ENCODE data around the gene SFN.
"Not testable (repeated sequence)": the region's sequence is repeated elsewhere in the genome, so short reads cannot be mapped to it uniquely, and the experiment has no call there.

The SFN gene

DNA sequence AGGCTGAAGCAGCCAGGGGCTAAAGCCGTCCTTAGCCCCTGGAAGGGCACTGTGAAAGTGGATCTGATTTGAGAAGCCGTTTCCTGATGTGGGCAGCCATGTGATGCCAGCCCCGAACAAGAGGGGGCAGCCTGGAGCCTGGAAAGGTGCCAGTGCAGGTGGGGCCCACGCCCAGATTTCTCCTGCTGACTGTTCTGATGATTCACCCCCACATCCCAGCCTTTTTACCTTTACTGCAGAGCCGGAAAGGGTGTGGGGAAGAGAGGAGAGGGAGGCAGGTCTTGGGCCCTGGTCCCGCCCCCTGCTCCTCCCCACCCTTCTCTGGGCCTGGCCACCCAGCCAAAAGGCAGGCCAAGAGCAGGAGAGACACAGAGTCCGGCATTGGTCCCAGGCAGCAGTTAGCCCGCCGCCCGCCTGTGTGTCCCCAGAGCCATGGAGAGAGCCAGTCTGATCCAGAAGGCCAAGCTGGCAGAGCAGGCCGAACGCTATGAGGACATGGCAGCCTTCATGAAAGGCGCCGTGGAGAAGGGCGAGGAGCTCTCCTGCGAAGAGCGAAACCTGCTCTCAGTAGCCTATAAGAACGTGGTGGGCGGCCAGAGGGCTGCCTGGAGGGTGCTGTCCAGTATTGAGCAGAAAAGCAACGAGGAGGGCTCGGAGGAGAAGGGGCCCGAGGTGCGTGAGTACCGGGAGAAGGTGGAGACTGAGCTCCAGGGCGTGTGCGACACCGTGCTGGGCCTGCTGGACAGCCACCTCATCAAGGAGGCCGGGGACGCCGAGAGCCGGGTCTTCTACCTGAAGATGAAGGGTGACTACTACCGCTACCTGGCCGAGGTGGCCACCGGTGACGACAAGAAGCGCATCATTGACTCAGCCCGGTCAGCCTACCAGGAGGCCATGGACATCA lies at the start of gene SFN:
Gene SFN, plus strand, starts transcription at position 369 of the 904 bp plus-strand sequence. Its CDS starts 64 bp downstream, at position 433.
- peak; percentile 89 for DNase-seq

DNA sequence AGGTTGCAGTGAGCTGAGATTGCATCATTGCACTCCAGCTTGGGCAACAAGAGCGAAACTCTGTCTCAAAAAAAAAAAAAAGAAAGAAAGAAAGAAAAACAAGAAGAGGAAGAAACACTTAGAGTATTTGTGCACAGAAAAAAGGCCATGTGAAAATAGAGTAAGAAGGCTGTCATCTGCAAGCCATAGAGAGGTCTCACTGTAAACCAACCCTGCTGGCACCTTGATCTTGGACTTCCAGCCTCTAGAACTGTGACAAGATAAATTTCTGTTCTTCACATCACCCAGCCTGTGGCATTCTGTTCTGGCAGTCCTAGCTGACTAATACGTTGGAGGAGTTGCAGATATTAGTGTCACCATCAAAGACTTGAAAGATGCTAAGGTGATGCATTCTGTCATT lies 48.6 kb upstream of the SFN start:
- no peak for DNase-seq

DNA sequence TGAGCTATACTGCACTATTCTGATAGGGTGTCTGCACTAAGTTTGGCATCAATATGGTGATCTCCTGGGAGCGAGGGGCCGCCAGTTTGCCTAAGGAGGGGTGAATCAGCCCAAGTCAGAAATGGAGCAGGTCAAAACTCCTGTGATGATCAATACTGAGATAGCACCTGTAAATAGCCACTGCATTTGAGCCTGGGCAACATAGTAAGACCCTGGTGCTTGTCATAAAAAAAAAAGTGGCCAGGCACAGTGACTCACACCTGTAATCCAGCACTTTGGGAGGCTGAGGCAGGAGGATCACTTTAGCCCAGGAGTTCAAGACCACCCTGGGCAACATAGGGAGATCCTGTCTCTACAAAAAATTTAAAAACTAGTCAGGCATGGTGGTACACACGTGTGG lies 48.1 kb upstream of the SFN start:
- DNase-seq: no peak

DNA sequence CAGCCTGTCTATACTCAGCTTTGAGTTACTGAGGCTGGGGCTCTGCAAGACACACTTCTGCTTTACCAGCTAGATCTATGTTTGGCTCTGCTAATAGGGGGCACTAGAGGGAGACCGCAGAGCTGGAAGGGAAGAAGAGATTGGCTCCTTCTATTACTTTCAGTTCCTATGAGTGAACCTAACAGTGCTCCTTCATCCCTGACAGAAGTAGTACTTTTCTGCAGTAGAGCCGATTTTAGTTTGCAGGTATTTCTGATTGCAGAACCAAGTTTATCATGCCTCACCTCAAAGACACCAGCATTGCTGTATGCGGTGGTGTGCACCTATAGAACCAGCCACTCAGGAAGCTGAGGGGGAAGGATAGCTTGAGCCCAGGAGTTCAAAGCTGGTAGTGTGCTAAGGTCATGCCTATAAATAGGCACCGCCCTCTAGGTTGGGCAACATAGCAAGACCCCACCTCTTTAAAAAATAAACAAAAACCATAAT lies 42.1 kb upstream of the SFN start:
- DNase-seq: no peak

DNA sequence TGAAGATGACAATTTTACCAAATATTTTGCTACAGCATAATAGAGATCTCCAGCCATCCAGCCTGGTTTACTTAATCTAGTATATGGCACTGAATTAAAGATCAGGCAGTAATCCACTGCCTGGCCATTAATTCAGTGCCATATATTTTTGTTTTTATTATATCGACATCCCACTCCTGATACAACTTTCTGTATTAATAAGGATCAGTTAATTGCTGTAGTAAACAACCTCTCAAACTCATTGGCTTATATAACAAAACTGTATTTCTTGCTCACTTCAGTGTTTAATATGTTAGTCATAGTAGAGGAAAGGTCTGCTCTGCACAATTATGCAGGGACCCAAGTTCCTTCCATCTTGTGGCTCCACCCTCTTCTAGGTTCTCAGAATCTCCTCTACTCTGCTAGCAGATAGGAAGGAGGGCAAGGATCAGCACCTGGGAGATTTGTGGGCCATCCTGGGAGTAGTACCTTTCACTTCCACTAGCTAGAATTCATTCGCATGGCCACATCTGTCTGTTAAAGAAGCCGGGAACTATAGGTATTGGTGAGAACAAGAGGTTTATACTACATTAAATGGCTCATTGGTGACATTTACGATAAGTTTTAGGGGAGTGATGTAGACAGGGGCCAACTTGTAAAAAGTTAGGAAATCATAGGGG lies 40.1 kb upstream of the SFN start:
- DNase-seq: no peak

DNA sequence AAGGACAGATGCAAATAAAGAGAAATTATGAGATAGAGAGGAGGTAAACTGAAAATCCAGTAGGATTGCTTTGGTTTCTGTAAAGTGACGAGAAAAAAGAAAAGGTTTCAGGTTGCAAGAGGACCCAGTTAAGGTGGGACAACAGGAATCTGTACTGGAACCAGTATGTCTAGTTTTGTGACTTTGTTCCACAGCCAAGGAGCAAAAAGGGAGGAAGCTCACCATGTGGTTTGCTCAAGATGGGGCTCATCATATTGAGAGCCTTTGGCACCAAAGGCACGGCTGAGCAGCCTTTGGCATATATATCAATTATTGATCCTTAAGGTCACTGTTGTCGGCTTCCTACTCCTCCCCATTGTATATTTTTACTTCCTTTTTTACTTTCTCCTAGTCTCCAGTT lies 38.2 kb upstream of the SFN start:
- no peak for DNase-seq

DNA sequence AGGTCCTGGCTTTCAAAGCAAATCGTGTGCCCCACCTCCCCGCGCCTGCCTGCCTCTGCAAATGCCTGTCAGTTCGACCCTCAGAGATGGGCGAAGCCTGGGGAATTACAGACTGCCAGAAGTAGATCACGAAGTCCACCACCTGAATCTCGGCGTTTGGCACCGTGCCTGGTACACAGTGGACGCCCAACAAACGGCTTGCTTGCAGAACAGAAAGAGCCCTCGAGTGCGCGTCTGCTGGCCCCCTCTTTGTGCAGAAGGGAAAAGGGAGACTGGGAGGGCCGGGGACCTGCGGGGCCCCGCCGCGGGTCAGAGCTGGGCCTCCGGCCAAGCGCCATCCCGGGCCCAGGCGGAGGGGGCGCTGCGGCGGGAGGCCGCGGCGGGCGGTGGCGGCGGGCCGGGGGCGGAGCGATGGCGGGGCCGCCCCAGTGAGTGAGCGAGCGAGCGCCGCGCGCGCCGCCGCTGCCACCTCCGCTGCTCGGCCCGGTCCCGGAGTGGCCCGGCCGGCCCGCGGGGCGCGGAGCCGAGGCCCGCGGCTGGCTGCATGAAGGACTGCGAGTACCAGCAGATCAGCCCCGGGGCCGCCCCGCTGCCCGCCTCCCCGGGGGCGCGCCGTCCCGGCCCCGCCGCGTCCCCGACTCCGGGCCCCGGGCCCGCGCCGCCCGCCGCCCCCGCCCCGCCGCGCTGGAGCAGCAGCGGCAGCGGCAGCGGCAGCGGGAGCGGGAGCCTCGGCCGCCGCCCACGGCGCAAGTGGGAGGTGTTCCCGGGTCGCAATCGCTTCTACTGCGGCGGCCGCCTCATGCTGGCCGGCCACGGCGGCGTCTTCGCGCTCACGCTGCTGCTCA lies 36.5 kb upstream of the SFN start, which contains the start of gene ZDHHC18:
Gene ZDHHC18, plus strand, starts transcription at position 428 of the 845 bp plus-strand sequence. Its CDS starts 117 bp downstream, at position 545.
- DNase-seq: no peak

DNA sequence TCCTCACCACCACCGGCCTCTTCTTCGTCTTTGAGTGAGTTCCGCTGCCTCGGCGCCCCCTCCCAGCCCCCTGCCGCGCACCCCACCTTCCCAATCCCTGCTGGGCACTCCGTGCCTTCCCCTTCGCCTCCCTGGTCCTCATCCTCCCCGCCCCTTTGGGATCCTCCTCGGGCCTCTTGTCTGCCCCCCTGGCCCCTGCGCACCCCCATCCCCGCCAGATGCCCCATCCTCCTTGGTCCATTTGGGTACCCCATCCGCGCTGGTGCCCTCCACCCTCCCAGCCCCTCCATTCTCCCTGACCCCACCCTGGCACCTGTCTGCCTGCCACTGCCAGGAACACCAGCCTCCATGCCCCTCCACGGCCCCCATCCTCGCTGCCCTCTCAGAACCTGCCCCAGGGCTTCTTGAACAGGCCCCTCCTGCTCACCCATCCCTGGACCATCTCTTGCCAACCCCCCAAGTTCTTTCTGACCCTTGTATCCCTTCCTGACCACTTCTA lies 35.8 kb upstream of the SFN start:
- DNase-seq: no peak

DNA sequence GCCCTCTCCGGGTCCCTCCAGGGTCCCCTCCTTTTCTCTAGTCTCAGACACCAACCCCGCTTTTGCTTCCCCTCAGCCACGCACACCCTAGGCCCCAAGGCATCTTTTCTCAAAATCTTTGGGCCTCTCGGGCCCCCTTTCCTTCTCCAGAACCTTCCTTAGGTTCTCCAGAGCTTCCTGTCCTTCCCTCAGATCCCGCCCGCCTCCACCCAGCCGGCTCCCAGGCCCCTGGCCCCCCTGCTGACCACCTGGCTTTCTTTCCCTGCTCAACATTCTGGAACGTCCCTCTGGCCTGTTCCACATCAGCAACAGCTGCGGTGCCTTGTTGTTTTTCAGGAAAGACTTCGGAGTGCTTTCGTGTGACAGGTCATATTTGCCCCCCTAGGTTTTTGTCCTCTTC lies 35.3 kb upstream of the SFN start:
- DNase-seq: no peak

DNA sequence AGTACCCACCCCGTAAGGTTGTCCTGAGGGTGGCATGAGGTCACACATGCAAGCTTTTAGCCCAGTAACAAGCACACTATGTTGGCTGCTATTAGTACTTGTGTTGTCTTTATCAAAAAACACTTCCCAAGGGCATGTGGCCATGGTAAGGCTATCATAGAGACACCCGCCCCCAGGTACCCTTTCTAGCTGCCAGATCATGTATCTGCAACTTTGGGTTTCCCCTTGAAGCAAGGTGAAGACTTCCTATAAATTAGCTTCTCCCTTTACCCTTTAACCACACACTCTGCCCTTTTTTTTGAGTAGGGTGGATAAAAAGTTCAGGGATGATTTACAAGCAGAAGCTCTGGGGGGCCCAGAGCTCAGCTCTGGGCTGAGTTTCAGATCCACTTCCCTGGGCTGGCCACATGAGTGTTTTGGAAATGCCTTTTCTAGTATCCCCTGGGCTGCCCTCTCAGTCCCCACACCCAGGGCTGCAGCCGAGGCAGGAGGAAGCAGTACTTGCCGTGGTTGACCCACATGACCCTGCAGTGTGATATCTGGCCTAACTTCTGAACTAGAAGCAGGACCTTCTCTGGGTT lies 34.4 kb upstream of the SFN start:
- no peak for DNase-seq

DNA sequence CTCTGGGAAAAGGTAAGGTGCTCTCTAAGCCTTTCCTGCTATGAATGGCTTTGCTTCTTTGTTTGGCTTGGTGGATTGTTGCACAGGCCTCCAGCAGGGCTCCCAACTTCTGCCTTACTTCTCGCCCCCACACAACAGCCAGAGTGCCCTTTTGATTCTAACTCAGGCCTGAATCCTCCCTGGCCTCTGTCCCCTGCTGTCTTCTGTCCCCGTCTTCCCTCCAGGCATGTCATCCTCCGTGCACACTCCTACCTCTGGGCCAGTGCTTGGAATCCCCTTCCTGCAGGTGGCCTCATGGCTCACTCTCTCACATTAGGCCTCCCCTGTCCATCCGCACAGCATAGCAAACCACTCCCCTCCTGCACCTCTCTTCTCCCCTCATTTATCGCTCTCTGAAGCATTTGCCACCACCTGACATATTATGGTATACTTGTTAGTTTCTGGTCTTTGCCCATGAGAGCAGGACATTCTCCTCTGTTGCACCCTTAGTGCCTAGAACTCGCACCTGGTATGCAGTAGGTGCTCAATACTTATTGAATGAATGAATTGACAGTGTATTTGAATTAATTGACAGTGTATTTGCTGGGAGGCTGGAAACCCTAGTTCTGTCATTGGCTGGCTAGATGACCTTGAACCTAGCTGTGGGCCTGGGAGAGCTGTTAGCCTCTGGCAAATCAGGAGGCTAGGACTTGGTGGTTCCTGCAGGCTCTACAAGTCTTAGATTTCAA lies 33.6 kb upstream of the SFN start:
- no peak for DNase-seq

DNA sequence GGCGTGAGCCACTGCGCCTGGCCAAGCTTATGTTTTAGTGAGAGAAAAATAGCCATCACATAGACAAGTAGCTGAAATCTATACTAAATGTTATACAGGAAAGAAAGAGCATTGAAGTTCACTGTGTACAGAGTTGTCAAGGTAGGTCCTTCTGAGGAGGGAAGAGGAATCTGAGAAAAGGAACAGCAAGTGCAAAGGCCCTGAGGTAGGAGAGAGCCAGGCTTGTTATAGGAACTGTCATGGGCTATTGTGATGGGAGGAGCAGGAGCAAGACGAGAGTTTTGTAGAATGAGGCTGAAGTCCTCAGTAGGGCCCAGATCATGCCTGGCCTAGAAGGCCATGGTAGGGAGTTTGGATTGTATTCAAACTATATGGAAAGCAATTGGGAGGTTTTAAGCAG lies 31.9 kb upstream of the SFN start:
- DNase-seq: no peak

DNA sequence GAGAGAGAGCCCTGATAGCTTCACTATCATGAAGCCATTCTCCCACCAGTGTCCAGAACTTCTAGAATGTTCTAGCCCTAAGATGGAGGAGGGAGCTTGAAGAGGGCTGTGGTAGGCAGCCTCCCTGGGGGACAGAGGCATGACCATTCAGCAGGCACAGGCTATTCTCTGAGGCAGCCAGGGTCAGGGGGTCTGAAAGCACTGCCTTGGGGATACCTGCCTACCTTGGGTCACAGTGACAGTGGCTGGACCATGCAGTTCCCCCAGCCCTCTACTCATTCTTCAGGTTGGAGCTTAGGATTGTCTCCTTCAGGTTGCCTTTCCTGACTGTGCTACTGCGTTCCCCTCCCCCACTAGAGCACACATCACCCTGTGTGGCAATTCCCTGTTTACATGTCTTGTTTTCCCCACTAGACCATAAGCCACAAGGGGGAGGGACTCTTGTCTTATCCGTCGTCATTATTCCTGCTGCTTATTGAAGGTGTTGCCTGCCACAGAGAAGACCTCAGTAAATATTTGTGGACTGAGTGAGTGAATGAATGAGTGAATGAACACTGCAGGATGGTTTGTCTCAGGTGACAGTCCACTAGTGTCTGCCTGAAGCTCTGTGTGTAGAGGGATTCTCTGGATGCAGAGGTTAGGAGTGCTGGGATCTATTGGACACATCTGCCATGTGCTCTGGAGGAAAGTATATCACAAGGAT lies 31.3 kb upstream of the SFN start:
- DNase-seq: no peak

DNA sequence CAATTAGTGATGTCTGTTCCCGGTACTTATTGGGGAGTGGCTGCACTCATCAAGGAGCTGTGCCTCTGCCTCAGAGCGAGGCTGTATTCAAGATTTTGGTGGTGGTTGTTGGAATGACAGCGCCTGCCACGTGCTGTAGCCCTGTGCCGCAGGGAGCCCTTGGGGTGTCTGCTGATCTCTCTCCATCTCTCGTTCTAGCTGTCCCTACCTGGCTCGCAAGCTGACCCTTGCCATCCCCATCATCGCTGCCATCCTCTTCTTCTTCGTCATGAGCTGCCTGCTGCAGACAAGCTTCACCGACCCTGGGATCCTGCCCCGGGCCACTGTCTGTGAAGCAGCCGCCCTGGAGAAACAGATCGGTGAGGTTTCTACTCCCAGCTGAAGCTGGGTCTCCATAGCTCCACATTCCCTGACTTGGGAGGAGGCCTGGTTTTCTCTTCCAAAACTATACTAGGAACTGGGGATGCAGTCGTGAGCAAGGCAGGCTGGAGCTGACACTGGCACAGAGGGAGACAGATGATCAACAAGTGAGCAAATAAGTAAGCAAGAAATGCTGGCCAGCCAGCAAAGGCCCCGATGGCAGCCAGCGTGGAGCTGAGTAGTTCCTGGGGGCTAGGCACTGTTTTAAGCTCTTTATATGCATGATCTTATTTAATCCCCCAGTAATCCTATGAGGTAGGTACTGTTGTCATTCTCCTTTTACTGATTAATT lies 30.5 kb upstream of the SFN start:
- DNase-seq: no peak

DNA sequence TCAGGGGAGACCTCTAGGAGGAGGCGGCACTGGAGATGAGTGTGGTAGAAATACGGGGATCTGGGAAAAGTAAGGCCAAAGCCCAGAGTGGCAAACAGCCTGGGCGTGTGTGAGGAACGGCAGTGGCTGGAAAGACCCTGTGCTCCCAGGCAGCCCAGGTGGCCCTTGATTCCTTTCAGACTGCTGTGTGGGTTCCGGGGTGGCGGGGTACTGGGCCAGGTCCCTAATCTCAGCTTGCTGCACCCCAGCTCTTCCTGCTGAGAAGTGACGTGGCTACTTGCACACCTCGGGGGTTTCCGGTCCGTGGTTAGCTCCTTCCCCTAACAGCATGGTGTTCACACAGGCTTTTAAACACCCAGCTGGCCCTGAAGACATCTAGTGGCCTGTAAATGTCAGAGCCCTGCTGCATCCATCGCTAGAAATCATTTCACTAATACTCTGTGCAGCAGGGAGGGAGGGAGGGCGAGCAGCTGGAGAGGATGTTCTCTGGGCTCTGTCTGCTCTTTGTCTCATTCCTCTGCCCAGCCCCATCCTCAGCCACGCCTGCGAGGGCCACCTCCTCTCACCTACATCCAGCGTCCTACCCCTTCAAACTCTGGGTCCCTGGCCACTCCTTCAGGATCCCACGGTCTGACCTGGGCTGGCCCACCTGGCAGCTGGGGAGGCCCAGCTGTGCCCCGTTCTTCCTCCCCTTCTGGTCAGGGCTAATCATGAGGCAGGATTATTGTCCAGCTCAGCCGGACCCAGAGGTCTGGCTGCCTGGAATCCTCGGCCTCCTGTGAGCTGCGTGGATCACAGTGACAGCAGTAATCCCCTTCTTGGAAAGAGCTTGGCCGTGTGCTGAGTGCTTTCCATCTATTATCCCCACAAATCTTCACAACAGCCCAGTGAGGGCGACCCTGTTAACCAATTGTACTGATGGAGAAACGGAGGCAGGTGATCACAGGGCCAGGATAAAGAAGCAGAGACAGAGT lies 29.2 kb upstream of the SFN start:
- no peak for DNase-seq

DNA sequence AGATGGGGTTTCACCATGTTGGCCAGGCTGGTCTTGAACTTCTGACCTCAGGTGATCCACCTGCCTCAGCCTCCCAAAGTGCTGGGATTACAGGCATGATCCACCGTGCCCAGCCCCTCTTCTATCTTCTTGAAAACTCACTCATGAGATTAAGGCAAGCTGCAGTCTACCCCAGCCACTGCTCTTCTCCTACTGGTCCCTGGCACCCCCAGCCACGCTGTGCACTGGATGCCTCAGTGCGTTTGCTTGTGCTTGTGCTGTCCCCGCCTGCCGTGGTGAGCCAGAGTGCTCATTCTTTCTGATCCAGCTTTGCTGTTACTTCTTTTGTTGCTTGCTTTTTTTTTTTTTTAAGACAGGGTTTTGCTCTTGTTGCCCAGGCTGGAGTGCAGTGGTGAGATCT lies 25.3 kb upstream of the SFN start:
- DNase-seq: not testable (repeated sequence)

DNA sequence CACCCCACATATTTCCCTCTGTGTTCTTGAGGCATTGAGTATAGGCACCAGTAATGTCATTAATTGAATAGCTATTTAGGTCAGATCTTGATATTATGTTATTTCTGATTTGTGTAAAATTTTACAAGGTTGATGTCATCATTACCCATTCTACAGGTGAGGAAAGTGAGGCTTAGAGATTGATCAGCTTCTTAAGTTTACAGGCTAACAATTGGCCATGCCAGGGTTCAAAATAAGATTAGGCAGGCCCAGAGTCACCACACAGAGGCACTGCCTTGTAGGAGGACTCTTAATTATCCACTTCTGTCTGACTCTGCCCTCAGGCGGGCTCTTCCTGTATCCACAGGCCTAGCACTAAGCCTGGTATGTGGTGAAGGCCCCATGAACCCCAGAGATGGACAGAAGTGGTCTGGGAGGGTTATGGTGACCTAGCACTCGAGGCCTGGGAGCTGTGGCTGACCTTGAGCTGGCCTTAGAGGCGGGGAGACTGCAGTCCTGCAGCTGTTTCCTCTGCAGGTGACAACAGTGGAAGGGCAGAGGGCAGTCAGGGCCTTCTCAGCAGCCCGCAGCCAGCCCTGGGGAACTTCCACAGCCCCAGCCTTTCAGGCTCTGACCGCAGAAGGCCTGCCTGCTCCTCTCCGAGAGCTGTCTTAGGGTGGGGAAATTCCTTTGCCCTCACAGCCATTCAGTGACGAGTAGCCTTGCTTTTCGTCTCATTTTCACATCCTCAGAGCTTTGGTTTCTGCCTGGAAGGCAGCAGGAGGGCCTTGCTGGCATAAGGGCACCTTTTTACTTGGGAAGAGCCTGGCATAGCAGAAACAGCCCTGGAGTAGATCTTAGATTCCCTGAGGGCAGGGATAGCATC lies 24.2 kb upstream of the SFN start:
- no peak for DNase-seq

DNA sequence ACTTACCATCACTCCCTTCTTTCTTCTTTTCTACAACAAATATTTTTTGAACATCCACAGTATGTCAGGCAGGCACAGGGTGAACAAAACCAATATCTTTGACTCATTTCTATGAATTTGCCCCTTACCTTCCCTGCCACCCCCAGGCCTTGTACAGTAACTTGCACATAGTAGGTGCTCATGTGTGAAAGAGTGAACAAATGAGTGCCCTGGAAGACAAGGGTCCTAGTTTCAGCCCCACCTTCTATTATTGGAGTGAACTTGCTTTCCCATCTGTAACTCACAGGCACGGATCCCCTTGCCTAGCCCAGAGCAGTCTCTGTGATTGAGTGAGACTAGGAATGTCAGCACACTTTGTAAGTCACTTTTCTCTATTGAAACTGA lies 23.6 kb upstream of the SFN start:
- DNase-seq: no peak
